Loucy (cell line): Measurements from ENCODE around the gene WDR74.

Source experiments
- CTCF ChIP-seq: fragments of 200-600 bp; sonication (generic); conservative IDR thresholded peaks from 2 replicates; pipeline ENCODE4 v1.5.1; 2014; ENCODE audit warnings: mild to moderate bottlenecking, antibody characterized with exemption, low read length
- EZH2phosphoT487 ChIP-seq: fragments of 200-600 bp; IDR thresholded peaks from 2 replicates; pipeline ENCODE4 v1.6.1; 2018; ENCODE audit warnings: antibody characterized with exemption, mild to moderate bottlenecking, moderate library complexity, borderline replicate concordance

- TF ChIP-seq CTCF (no peak), EZH2phosphoT487 (no peak)
Observed at GRCh38 chr11:62854013-62854824, 14.8 kb upstream of the WDR74 start.
